Neural cell (in vitro differentiated cells): Measurements from ENCODE around the gene RRBP1. TPM values are rescaled to one million over a fixed set of nuclear protein-coding genes. Genes with fewer than 3 reads are reported as not detected.
A peak's percentile ranks its signal among the peaks of the same experiment; 100 is the strongest.

Experiments used
- H2AFZ ChIP-seq: fragments of 200-600, 300-800 bp; sonication (generic), shearing (Covaris generic); 2 replicates; pipeline ENCODE4 v1.6.0; 2014; ENCODE audit warnings: low read depth, mild to moderate bottlenecking, antibody characterized with exemption, low read length, moderate library complexity
- H3F3A ChIP-seq: fragments of 200-600 bp; shearing (Covaris generic); 2 replicates; pipeline ENCODE4 v1.6.1; 2016; ENCODE audit warnings: mild to moderate bottlenecking, moderate library complexity, mixed read lengths, antibody characterized with exemption, low read length; ENCODE audit not compliant: insufficient read depth, poor library complexity, severe bottlenecking
- H3K27ac ChIP-seq: fragments of 200-600, 300-800 bp; sonication (generic), shearing (Covaris generic); 2 replicates; pipeline ENCODE4 v1.5.1; 2014; ENCODE audit warnings: mild to moderate bottlenecking, low read length, moderate library complexity
- H3K27me3 ChIP-seq: fragments of 300-800, 200-600 bp; sonication (generic), shearing (Covaris generic); 2 replicates; pipeline ENCODE4 v1.6.0; 2014; ENCODE audit warnings: mild to moderate bottlenecking, low read depth, low read length, moderate library complexity; ENCODE audit not compliant: insufficient read depth
- H3K36me3 ChIP-seq: fragments of 300-800, 200-600 bp; sonication (generic), shearing (Covaris generic); 2 replicates; pipeline ENCODE4 v1.5.1; 2014; ENCODE audit warnings: mild to moderate bottlenecking, antibody characterized with exemption, low read length, moderate library complexity; ENCODE audit not compliant: insufficient read depth
- H3K4me2 ChIP-seq: fragments of 300-800, 200-600 bp; sonication (generic), shearing (Covaris generic); 2 replicates; pipeline ENCODE4 v1.6.0; 2014; ENCODE audit warnings: mild to moderate bottlenecking, low read length
- H3K4me3 ChIP-seq: fragments of 300-800, 200-600 bp; sonication (generic), shearing (Covaris generic); 2 replicates; pipeline ENCODE4 v1.5.1; 2014; ENCODE audit warnings: mild to moderate bottlenecking, low read length, moderate library complexity
- H3K79me2 ChIP-seq: fragments of 200-600 bp; shearing (Covaris generic); replicated peaks from 2 replicates; pipeline ENCODE4 v1.6.0; 2014; ENCODE audit warnings: mild to moderate bottlenecking, low read length, moderate library complexity; ENCODE audit not compliant: insufficient read depth
- H3K9ac ChIP-seq: fragments of 300-800, 200-600 bp; sonication (generic), shearing (Covaris generic); 2 replicates; pipeline ENCODE4 v1.6.1; 2016; ENCODE audit warnings: mild to moderate bottlenecking, low read length, mixed read lengths
- H3K9me2 ChIP-seq: fragments of 200-600 bp; shearing (Covaris generic); 2 replicates; pipeline ENCODE4 v1.6.1; 2016; ENCODE audit warnings: mild to moderate bottlenecking, low read length, mixed read lengths; ENCODE audit not compliant: insufficient read depth
- H3K9me3 ChIP-seq: fragments of 200-600, 300-800 bp; sonication (generic), shearing (Covaris generic); 2 replicates; pipeline ENCODE4 v1.6.1; 2016; ENCODE audit warnings: mild to moderate bottlenecking, mixed run types, low read length, moderate library complexity, mixed read lengths
- H4K20me1 ChIP-seq: fragments of 200-600 bp; shearing (Covaris generic); 2 replicates; pipeline ENCODE4 v1.6.1; 2016; ENCODE audit warnings: mild to moderate bottlenecking, mixed run types; ENCODE audit not compliant: insufficient read depth
- EP300 ChIP-seq: fragments of 450-650 bp; conservative IDR thresholded peaks from 2 replicates; pipeline ENCODE4 v1.6.1; 2014; ENCODE audit warnings: antibody characterized with exemption, mild to moderate bottlenecking, moderate library complexity; ENCODE audit not compliant: poor library complexity, severe bottlenecking
- EZH2 ChIP-seq: fragments of 200-600, 300-800 bp; shearing (Covaris generic), sonication (generic); IDR thresholded peaks from 2 replicates; pipeline ENCODE4 v1.6.1; 2014; ENCODE audit warnings: antibody characterized with exemption, low read length, borderline replicate concordance, mild to moderate bottlenecking; ENCODE audit not compliant: insufficient read depth, poor library complexity, severe bottlenecking
- MXI1 ChIP-seq: fragments of 450-650 bp; conservative IDR thresholded peaks from 2 replicates; pipeline ENCODE4 v1.6.1; 2014; ENCODE audit warnings: antibody characterized with exemption, mild to moderate bottlenecking; ENCODE audit not compliant: poor library complexity, severe bottlenecking
- POLR2AphosphoS5 ChIP-seq: IDR thresholded peaks from 2 replicates; pipeline ENCODE4 v1.6.1; 2012
- RAD21 ChIP-seq: fragments of 450-650 bp; conservative IDR thresholded peaks from 2 replicates; pipeline ENCODE4 v1.6.1; 2014; ENCODE audit warnings: antibody characterized with exemption, mild to moderate bottlenecking, moderate library complexity
- SMC3 ChIP-seq: fragments of 450-650 bp; conservative IDR thresholded peaks from 2 replicates; pipeline ENCODE4 v1.6.1; 2014; ENCODE audit warnings: antibody characterized with exemption, mild to moderate bottlenecking, moderate library complexity; ENCODE audit not compliant: poor library complexity
- TAF1 ChIP-seq: IDR thresholded peaks from 2 replicates; pipeline ENCODE4 v1.6.1; 2012; ENCODE audit warnings: low read depth
- polyA minus RNA-seq: library from RNA; depleted of rRNA, polyadenylated mRNA; stranded (reverse); fragments of >200 nt; gene quantifications from 2 replicates; pipeline ENCODE4 v1.2.3, GENCODE V29; 2014
- polyA plus RNA-seq: library from polyadenylated mRNA; depleted of rRNA; stranded (reverse); fragments of >200 nt; gene quantifications from 2 replicates; pipeline ENCODE4 v1.2.3, GENCODE V29; 2014
- TF ChIP-seq, protein P1 (sequence below): IDR thresholded peaks from 2 replicates; pipeline ENCODE4 v1.6.1; 2012; ENCODE audit warnings: borderline replicate concordance
- TF ChIP-seq, protein P2 (sequence below): fragments of 450-650 bp; IDR thresholded peaks from 2 replicates; pipeline ENCODE4 v1.5.1; 2014; ENCODE audit warnings: antibody characterized with exemption, mild to moderate bottlenecking, moderate library complexity; ENCODE audit not compliant: poor library complexity, severe bottlenecking

Gene RRBP1, protein sequence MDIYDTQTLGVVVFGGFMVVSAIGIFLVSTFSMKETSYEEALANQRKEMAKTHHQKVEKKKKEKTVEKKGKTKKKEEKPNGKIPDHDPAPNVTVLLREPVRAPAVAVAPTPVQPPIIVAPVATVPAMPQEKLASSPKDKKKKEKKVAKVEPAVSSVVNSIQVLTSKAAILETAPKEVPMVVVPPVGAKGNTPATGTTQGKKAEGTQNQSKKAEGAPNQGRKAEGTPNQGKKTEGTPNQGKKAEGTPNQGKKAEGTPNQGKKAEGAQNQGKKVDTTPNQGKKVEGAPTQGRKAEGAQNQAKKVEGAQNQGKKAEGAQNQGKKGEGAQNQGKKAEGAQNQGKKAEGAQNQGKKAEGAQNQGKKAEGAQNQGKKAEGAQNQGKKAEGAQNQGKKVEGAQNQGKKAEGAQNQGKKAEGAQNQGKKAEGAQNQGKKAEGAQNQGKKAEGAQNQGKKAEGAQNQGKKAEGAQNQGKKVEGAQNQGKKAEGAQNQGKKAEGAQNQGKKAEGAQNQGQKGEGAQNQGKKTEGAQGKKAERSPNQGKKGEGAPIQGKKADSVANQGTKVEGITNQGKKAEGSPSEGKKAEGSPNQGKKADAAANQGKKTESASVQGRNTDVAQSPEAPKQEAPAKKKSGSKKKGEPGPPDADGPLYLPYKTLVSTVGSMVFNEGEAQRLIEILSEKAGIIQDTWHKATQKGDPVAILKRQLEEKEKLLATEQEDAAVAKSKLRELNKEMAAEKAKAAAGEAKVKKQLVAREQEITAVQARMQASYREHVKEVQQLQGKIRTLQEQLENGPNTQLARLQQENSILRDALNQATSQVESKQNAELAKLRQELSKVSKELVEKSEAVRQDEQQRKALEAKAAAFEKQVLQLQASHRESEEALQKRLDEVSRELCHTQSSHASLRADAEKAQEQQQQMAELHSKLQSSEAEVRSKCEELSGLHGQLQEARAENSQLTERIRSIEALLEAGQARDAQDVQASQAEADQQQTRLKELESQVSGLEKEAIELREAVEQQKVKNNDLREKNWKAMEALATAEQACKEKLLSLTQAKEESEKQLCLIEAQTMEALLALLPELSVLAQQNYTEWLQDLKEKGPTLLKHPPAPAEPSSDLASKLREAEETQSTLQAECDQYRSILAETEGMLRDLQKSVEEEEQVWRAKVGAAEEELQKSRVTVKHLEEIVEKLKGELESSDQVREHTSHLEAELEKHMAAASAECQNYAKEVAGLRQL (N-terminal part only)
- polyA plus RNA-seq (2.2 and 5.2 TPM in 2 replicates), polyA minus RNA-seq (7.1 and 9.5 TPM in 2 replicates)

DNA sequence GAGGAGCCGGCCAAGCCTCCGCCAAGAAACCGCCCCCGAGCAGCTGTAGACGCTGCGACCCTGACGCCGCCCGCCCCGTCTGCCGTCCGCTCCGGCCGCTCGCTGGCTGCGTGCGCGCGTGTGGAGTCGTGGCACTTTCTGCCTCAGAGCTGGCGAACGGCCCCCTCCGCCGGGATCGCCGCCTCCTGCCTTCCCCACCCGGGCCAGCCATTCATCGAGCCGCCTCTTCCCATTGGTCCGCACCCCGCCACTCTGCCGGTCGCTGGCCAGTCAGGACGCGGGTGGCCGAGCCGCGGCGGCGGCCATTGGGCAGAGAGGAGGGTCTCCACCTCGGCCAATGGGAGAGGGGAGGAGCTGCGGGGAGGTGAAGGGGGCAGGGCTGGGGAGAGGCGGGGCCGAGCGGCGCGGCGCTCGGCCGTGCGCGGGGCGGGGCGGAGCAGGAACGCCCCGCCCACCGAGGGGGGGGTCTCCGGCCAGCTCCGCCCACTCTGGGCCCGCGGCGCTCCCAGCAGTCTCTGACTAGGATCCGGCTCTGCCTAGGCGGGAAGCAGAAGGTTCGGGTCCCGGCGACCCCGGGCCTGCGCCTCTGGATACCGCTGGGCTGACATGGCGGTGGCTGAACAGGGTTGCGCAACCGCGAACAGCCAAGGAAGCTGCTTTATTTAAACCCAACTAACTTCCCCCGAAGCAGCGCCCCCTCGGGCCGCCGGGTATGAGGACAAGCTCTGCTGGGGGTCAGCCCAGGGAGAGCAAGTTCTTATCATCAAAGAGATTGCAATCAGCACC lies at the start of gene RRBP1:
TSS of gene RRBP1 (minus strand) at position 140 of the 786 bp plus-strand sequence. CDS start 21,735 bp downstream, outside the sequence.
- no peaks in the 10 kb centered on the region for H3K36me3 ChIP-seq
- peak; percentile 81 for TF ChIP-seq MXI1
- peak; percentile 48 for TF ChIP-seq RAD21
- peak; percentile 27 for TF ChIP-seq POLR2AphosphoS5
- TF ChIP-seq TAF1 = peak; percentile 68
- TF ChIP-seq SMC3 = peak; percentile 51
- TF ChIP-seq, protein P1, sequence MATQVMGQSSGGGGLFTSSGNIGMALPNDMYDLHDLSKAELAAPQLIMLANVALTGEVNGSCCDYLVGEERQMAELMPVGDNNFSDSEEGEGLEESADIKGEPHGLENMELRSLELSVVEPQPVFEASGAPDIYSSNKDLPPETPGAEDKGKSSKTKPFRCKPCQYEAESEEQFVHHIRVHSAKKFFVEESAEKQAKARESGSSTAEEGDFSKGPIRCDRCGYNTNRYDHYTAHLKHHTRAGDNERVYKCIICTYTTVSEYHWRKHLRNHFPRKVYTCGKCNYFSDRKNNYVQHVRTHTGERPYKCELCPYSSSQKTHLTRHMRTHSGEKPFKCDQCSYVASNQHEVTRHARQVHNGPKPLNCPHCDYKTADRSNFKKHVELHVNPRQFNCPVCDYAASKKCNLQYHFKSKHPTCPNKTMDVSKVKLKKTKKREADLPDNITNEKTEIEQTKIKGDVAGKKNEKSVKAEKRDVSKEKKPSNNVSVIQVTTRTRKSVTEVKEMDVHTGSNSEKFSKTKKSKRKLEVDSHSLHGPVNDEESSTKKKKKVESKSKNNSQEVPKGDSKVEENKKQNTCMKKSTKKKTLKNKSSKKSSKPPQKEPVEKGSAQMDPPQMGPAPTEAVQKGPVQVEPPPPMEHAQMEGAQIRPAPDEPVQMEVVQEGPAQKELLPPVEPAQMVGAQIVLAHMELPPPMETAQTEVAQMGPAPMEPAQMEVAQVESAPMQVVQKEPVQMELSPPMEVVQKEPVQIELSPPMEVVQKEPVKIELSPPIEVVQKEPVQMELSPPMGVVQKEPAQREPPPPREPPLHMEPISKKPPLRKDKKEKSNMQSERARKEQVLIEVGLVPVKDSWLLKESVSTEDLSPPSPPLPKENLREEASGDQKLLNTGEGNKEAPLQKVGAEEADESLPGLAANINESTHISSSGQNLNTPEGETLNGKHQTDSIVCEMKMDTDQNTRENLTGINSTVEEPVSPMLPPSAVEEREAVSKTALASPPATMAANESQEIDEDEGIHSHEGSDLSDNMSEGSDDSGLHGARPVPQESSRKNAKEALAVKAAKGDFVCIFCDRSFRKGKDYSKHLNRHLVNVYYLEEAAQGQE = no peak
- TF ChIP-seq EZH2 = no peak
- TF ChIP-seq, protein P2, sequence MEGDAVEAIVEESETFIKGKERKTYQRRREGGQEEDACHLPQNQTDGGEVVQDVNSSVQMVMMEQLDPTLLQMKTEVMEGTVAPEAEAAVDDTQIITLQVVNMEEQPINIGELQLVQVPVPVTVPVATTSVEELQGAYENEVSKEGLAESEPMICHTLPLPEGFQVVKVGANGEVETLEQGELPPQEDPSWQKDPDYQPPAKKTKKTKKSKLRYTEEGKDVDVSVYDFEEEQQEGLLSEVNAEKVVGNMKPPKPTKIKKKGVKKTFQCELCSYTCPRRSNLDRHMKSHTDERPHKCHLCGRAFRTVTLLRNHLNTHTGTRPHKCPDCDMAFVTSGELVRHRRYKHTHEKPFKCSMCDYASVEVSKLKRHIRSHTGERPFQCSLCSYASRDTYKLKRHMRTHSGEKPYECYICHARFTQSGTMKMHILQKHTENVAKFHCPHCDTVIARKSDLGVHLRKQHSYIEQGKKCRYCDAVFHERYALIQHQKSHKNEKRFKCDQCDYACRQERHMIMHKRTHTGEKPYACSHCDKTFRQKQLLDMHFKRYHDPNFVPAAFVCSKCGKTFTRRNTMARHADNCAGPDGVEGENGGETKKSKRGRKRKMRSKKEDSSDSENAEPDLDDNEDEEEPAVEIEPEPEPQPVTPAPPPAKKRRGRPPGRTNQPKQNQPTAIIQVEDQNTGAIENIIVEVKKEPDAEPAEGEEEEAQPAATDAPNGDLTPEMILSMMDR = peak; percentile 94
- TF ChIP-seq EP300 = peak; percentile 20
- H3K9ac ChIP-seq = peak within 1 kb of the TSS; percentile 52
- peak within 1 kb of the TSS; percentile 79 for H3K4me3 ChIP-seq
- H3K4me2 ChIP-seq = peak within 1 kb of the TSS; percentile 58
- no peaks in the 10 kb centered on the region for H4K20me1 ChIP-seq
- H3K27ac ChIP-seq = no peak within 1 kb of the TSS
- H3K27me3 ChIP-seq = no peaks in the 10 kb centered on the region
- H3K9me2 ChIP-seq = no peaks in the 10 kb centered on the region
- H2AFZ ChIP-seq = peak within 1 kb of the TSS; percentile 56
- H3F3A ChIP-seq = no peaks in the 10 kb centered on the region
- H3K9me3 ChIP-seq = no peaks in the 10 kb centered on the region
- no peaks in the 10 kb centered on the region for H3K79me2 ChIP-seq
